ENCODE measurements around the gene CCDC174.

Gene CCDC174

GRCh38 chr3:14632442-14632930, 19.1 kb upstream of the CCDC174 start:
- no peak for DNase-seq
- H3K4me1 ChIP-seq = no peaks in the 10 kb centered on the region
- peaks cover 0 to 4% (median 0%) of the 10 kb centered on the region in 3 donors for H3K9me3 ChIP-seq
- peaks cover 0 to 44% of the 10 kb centered on the region in 2 donors for H3K27me3 ChIP-seq
- intact Hi-C loops (cut with DNase I; ENCODE audit: low total_unique reads) = no loop called here
- no peaks in the 10 kb centered on the region for H3K36me3 ChIP-seq
- H3K4me3 ChIP-seq = no peak overlapping the region
- TF ChIP-seq CTCF (IDR thresholded peaks at IDR 0.05) = no peak
- no peak overlapping the region for H3K27ac ChIP-seq

GRCh38 chr3:14633417-14633816, 18.1 kb upstream of the CCDC174 start:
- no peaks in the 10 kb centered on the region for H3K36me3 ChIP-seq
- no peaks in the 10 kb centered on the region for H3K4me1 ChIP-seq
- no peak overlapping the region for H3K4me3 ChIP-seq
- peaks cover 0 to 3% (median 0%) of the 10 kb centered on the region in 3 donors for H3K9me3 ChIP-seq
- TF ChIP-seq CTCF (IDR thresholded peaks at IDR 0.05) = no peak
- intact Hi-C loops (cut with DNase I; ENCODE audit: low total_unique reads) = no loop called here
- peaks cover 0 to 35% of the 10 kb centered on the region in 2 donors for H3K27me3 ChIP-seq
- H3K27ac ChIP-seq = no peak overlapping the region
- DNase-seq = no peak

DNA sequence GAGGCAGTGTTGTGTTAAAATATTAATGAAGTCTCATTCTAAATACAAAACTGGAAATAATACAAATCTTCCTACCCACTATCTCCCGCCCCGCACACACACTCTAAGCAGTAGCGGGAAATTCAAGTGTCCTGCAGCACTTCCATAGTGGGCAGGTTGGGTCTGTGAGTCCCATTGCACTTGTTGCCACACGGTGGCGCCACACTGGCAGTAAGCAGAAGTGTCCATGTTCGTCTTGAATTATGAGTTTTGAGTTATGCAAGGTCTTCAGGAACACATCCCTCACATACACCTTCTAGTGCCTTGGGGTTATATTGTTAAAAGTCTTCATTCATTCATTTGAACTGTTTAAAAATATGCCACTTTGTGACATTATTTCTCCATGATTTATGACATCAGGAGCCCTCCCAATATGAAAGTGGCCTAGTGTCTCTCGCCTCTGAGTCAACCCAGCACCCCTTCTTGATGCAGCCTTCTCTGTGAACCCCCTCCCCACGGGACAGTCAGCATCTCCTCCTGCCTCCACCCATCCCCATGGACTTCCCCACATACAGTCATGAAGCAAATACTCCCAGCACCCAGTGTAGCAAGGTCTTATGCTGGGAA, 17.6 kb upstream of the CCDC174 start:
- Histone ChIP-seq H3K4me3 (no peak overlapping the region), H3K27me3 (peaks cover 0 to 30% of the 10 kb centered on the region in 2 donors), H3K4me1 (no peaks in the 10 kb centered on the region), H3K36me3 (no peaks in the 10 kb centered on the region), H3K9me3 (no peaks in the 10 kb centered on the region), H3K27ac (no peak overlapping the region)
- TF ChIP-seq CTCF (IDR thresholded peaks at IDR 0.05) = peak; percentile 38 to 53
- peak in 1 of 2 donors; percentile 50 for DNase-seq
- intact Hi-C loops (cut with DNase I; ENCODE audit: low total_unique reads) = no loop called here

DNA sequence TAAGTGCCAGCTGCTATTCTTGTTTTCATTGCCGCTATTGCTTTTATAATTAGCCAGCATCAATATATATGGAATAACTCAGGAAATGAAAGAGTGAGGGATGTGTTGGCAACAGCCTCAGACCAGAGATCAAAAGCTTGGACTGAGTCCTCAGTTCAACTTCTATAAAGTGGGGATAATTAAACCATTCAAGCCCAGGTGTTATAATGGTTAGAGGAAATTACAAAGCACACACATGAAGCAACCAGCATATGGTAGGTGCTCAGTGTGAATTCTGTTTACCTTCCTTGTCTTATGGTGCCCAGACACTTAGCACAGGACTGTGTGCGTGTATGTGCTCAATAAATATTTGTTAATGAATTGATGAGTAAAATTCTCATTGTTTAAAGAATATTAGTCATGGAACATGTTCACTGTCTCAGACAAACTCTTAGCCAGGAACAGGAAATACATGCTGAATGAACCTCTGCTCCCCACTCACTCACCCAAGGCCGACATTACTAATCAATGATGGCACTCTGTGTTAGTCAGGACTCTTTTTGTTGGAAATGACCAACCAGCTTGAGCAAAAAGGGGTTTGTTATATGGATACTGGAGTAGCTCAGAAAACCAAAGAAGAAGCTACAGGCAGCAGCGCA, 16.7 kb upstream of the CCDC174 start:
- no peak overlapping the region for H3K4me3 ChIP-seq
- no peaks in the 10 kb centered on the region for H3K36me3 ChIP-seq
- intact Hi-C loops (cut with DNase I; ENCODE audit: low total_unique reads) = no loop called here
- no peaks in the 10 kb centered on the region for H3K4me1 ChIP-seq
- no peaks in the 10 kb centered on the region for H3K9me3 ChIP-seq
- DNase-seq = no peak
- no peak for TF ChIP-seq CTCF (IDR thresholded peaks at IDR 0.05)
- no peak overlapping the region for H3K27ac ChIP-seq
- peaks cover 0 to 28% of the 10 kb centered on the region in 2 donors for H3K27me3 ChIP-seq

DNA sequence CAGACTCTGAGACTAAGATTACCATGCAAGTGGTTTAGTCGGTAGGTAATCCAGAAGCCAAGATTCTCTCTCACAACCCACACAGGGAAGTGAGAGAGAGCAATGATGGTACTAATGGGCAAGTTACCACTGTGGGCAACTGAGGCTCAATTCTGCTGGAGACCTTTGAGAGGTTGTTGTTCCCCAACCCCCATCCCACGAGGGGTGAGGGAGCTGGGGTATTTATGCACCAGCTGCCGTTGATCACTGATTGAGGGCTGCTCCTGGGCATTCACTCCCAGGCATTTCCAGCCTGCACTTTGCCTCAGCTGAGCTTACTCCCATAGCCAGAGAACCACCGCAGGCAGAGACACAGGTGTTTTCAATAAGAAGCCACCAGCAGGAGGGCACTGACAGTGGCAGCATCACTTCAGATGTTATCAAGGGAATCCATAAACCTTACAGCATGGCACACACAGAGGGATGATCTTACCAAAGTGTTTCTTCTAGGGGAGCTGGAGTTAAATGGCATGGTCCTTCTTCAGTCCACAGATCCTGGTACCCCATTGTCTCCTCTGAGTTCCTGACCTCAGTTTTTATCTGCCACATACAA, 15.0 kb upstream of the CCDC174 start:
- H3K4me1 ChIP-seq = no peaks in the 10 kb centered on the region
- intact Hi-C loops (cut with DNase I; ENCODE audit: low total_unique reads) = no loop called here
- H3K36me3 ChIP-seq = no peaks in the 10 kb centered on the region
- no peak overlapping the region for H3K27ac ChIP-seq
- no peaks in the 10 kb centered on the region for H3K9me3 ChIP-seq
- no peak for TF ChIP-seq CTCF (IDR thresholded peaks at IDR 0.05)
- peaks cover 0 to 45% of the 10 kb centered on the region in 2 donors for H3K27me3 ChIP-seq
- DNase-seq = no peak
- no peak overlapping the region for H3K4me3 ChIP-seq

Measured in tibial artery (tissue), 4 donors.